SK-N-SH treated with all-trans-retinoic acid at 6 μM for 48 hours (cell line): ENCODE results near the gene DCDC2C.

Source experiments
- ARNTL ChIP-seq: fragments of 450-650 bp; formaldehyde crosslinking; IDR thresholded peaks from 2 replicates; pipeline ENCODE4 v1.5.0; 2020; ENCODE audit warnings: low read depth, mild to moderate bottlenecking, moderate library complexity, borderline replicate concordance
- BACH2 ChIP-seq: fragments of 250-450 bp; sonication (Bioruptor Pico); IDR thresholded peaks from 2 replicates; pipeline ENCODE4 v1.9.0; 2021; ENCODE audit warnings: mild to moderate bottlenecking, borderline replicate concordance
- CSDC2 ChIP-seq: fragments of 250-450 bp; sonication (Bioruptor Pico); IDR thresholded peaks from 2 replicates; pipeline ENCODE4 v1.5.0; 2020; ENCODE audit warnings: mild to moderate bottlenecking, moderate library complexity
- ISL1 ChIP-seq: fragments of 250-450 bp; sonication (Bioruptor Pico); IDR thresholded peaks from 2 replicates; pipeline ENCODE4 v2.1.2; 2022; ENCODE audit warnings: mild to moderate bottlenecking, moderate library complexity
- PATZ1 ChIP-seq: fragments of 250-450 bp; sonication (Bioruptor Pico); IDR thresholded peaks from 2 replicates; pipeline ENCODE4 v1.8.0; 2020; ENCODE audit warnings: mild to moderate bottlenecking, moderate library complexity, borderline replicate concordance
- TOX ChIP-seq: fragments of 250-450 bp; sonication (Bioruptor Pico); IDR thresholded peaks from 2 replicates; pipeline ENCODE4 v1.8.0; 2021; ENCODE audit warnings: mild to moderate bottlenecking, moderate library complexity, borderline replicate concordance

GRCh38 chr2:3672861-3673678, 30.3 kb upstream of the DCDC2C start:
- no peak for TF ChIP-seq PATZ1 (CRISPR knock-in tag)
- no peak for TF ChIP-seq BACH2 (CRISPR knock-in tag)
- no peak for TF ChIP-seq TOX (CRISPR knock-in tag)
- no peak for TF ChIP-seq ARNTL (CRISPR knock-in tag)
- no peak for TF ChIP-seq CSDC2 (CRISPR knock-in tag)
- no peak for TF ChIP-seq ISL1
